H7 (cell line): Measurements from ENCODE around the gene DLX3. TPM values are rescaled to one million over a fixed set of nuclear protein-coding genes. Genes with fewer than 3 reads are reported as not detected.

Experiments
- DNase-seq: peaks from one replicate; pipeline ENCODE4 v3.0.0; 2012
- H3K27me3 ChIP-seq: 2 replicates; pipeline ENCODE4 v1.6.0; 2011; ENCODE audit warnings: mild to moderate bottlenecking, low read length; ENCODE audit not compliant: control insufficient read depth, insufficient read depth
- H3K36me3 ChIP-seq: replicated peaks from 2 replicates; pipeline ENCODE4 v1.5.1; 2011; ENCODE audit warnings: low read length; ENCODE audit not compliant: control insufficient read depth, insufficient read depth
- H3K4me3 ChIP-seq: 2 replicates; pipeline ENCODE4 v1.5.1; 2011; ENCODE audit warnings: low read depth, mild to moderate bottlenecking, control low read depth, low read length, moderate library complexity; ENCODE audit not compliant: insufficient read depth
- total RNA-seq: library from RNA; depleted of rRNA; stranded (reverse); fragments of >200 nt; shearing (Covaris generic); gene quantifications from 2 replicates; pipeline ENCODE4 v1.2.3, GENCODE V29; 2014

The DLX3 gene
- total RNA-seq, 1 experiment from 2014 or later: not detected

DNA sequence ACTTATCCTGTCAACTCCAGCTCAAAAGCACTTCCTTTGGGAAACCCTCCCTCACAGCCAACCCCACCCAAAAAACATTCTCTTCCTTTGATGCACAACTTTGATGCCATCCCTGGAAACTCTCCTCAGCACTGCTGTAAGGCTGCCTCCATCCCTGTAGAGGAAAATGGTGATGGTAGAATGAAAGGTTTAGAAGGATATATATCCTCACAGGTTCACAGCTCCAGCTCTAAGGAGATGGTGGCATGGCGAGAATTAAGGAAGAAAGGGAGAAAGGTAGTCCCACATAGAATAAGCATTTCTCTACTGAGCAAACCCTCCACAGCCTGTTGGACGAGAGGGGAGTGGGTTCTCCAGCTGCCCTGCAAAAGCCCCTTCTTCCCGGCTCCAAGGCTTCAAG is 28.3 kb downstream of the DLX3 start:
- Histone ChIP-seq H3K36me3 (no peaks in the 10 kb centered on the region), H3K27me3 (peaks cover 96% of the 10 kb centered on the region), H3K4me3 (no peak overlapping the region)
- no peak for DNase-seq

DNA sequence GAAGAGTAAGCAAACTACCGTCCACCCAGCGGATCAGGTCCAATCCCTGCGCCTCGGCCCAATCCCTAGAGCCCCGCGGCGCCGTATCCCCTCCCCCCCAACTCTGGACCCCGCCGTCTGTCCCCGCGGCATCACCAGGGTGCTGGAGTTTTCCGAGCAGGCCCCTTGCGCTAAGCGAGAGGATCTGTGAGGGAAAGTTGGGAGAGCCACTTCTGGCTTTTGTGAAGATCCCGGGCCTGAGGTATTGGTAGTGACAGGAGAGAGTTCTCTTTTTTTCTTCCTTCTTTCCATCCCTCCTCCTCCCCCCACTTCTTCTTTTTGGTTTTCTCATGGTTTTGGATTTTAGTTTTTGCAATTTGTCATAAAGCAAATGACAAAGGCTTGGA is 29.5 kb downstream of the DLX3 start:
- peak; percentile 76 for DNase-seq
- Histone ChIP-seq H3K27me3 (peaks cover 90% of the 10 kb centered on the region), H3K4me3 (peak overlapping the region; percentile 22; the same call in 1 of the 2 replicates), H3K36me3 (no peaks in the 10 kb centered on the region)

DNA sequence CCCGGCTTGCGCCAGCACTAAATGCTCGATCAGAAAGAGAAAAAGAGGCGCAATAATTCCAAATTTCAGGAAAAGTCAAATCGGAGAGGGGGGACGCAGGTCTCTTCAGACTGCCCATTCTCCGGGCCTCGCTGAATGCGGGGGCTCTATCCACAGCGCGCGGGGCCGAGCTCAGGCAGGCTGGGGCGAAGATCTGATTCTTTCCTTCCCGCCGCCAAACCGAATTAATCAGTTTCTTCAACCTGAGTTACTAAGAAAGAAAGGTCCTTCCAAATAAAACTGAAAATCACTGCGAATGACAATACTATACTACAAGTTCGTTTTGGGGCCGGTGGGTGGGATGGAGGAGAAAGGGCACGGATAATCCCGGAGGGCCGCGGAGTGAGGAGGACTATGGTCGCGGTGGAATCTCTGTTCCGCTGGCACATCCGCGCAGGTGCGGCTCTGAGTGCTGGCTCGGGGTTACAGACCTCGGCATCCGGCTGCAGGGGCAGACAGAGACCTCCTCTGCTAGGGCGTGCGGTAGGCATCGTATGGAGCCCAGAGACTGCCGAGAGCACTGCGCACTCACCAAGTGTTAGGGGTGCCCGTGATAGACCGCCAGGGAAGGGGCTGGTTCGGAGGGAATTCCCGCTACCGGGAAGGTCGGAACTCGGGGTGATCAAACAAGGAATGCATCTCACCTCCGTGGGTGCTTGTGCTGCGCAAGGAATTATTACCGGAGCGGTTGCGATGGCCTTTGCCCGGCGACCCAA is 30.1 kb downstream of the DLX3 start:
- DNase-seq: peak; percentile 83
- H3K36me3 ChIP-seq: no peaks in the 10 kb centered on the region
- H3K4me3 ChIP-seq: peak overlapping the region; percentile 22; the same call in 1 of the 2 replicates

DNA sequence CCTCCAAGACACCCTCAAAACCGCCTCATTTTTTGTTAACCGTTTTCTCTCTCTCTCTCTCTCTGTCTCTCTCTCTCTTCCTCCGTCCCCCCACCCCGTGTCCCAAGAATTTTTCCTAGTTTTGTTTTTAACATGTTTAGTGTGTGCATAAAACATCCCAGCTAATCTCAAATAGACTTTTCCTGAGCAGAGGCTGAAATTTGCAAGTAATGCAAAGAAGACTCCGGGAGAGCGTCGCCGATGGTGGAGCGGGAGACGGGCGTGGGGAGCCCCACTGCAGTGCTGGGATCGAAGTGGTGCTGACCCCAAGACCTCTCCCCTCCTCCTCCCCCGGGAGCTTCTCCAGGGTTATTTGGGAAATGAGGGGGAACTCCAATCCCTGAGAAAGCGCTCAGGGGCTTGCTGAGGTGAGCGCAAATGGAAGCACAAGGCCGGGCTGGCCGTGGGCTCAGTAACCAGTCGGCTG is 30.7 kb downstream of the DLX3 start:
- Histone ChIP-seq H3K36me3 (no peaks in the 10 kb centered on the region), H3K27me3 (peaks cover 78% of the 10 kb centered on the region), H3K4me3 (peak overlapping the region; percentile 18; the same call in 1 of the 2 replicates)
- DNase-seq: peak; percentile 82

More for the DNA sequence above, 30.1 kb downstream of the DLX3 start:
- H3K27me3 ChIP-seq: peaks cover 84% of the 10 kb centered on the region

DNA sequence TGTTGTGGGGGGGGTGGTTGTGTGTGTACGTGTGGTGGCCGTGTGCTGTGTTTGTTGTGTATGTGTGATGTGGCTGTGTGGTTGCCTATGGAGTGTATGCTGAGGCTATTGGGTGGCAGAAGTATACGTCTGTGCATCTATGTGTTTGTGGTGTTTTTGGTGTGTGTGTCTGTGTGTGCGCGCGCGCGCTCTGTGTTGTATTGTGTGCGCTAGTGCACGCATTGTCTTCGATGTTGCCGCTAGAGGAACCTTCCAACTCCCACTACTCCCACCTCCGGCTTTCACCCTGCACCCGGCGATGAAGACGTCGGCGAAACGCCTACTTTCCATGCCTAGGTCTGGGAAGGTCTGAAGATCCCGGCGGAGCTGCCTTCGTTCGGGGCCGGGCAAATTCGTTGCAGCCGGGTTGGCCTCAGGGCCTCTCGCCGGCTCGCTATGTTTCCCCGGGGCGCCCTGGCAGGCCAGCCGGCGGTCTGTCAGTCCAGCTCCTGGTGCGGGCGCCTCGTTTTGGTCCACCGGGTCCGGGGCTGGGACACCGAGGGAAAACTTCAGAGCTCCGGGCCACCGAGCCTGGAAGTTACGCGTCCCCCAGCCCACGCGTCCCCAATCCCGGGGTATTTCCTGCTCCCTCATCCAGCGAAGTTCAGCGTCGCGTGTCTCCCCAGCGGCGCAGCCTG is 31.3 kb downstream of the DLX3 start:
- peak overlapping the region; percentile 18 for H3K4me3 ChIP-seq
- no peaks in the 10 kb centered on the region for H3K36me3 ChIP-seq
- DNase-seq: peak; percentile 78
- peaks cover 73% of the 10 kb centered on the region for H3K27me3 ChIP-seq

DNA sequence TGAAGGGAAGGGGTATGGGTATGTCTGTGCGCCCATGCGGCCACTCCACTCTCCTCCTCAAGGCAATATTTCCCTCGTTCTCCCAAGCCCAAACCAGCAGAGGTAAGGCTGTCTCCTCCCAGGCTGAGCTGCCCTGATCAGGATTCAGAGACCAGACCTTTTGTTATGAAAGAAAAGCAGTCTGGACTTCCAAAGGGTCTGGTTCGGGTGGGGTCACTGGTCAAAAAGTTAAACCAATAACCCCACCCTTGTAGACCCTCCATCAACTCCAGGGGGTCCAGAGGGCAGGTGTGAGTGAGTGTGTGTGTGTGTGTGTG is 31.8 kb downstream of the DLX3 start:
- H3K4me3 ChIP-seq: no peak overlapping the region
- peak; percentile 76 for DNase-seq
- no peaks in the 10 kb centered on the region for H3K36me3 ChIP-seq
- peaks cover 68% of the 10 kb centered on the region for H3K27me3 ChIP-seq

DNA sequence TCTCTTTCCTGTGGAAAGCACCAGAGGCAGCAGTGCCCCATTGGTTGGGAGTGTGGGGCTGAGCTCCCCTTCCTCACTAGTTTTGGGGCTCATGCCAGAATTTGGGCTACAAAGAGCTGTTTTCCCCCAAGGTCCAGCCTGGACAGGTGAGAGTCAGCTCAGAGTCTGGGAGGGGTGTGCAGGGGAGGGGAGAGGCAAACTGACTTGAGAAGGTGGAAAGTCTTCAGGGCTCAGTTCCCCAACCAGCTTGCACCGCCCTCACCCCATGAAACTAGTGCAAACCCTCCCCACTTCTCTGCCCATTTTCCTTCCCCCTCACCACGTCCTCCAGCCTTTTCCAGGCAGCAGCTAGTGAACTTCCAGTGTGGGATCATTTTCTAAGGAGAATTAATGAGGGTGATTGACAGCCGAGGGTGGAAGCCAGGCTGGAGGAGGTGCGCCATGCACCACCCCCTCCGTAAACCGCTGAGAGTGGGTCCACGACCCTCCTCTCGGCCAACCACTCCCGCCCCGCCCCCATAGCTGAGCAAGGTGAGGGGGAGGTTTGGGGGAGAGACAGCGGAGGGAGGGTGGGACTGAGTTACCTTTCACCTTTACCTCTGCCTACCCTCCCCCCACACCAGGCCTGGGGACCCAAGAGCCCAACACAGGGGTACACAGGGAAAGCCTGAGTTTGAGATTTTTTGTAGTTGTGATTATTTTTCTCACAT is 32.3 kb downstream of the DLX3 start:
- H3K27me3 ChIP-seq: peaks cover 63% of the 10 kb centered on the region
- DNase-seq: peak; percentile 77
- H3K36me3 ChIP-seq: no peaks in the 10 kb centered on the region
- H3K4me3 ChIP-seq: peak overlapping the region; percentile 6; the same call in 1 of the 2 replicates

DNA sequence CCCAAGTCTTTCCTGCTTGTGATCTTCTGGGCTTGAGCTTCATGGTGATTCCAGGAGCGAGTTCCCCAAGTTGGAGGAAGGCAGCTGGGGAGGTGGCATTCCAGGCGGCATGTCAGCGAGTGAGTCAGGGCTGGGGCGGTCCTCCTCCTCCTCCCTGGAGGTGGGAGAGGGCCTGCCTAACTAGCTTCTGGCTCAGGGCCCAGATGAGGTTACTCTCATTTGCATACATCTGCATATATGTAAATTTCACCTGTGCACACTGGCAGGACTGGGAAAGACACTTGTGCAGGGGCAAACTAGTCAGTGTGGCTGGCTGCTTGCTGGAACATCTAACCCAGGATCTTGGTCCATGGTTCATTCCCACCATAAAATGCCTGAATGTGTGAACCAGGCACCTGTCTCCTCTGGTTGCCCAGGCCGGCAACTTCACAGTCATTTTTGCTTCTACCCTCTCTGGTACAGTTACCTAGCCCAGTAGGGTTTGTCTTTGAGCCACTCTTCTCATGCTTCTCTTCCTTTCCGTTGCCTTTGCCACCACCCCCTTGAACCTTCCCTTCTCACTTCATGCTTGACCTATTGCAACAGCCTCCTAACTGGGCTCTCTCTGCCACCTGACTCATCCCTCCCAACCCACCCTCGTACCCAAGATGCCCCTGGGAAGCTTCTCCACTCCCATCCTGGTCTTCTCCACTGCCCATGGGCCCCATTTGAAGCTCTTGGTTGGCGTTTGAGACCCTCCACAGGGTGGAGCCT is 35.7 kb downstream of the DLX3 start:
- H3K4me3 ChIP-seq: no peak overlapping the region
- peaks cover 33% of the 10 kb centered on the region for H3K27me3 ChIP-seq
- DNase-seq: peak; percentile 58
- no peaks in the 10 kb centered on the region for H3K36me3 ChIP-seq

DNA sequence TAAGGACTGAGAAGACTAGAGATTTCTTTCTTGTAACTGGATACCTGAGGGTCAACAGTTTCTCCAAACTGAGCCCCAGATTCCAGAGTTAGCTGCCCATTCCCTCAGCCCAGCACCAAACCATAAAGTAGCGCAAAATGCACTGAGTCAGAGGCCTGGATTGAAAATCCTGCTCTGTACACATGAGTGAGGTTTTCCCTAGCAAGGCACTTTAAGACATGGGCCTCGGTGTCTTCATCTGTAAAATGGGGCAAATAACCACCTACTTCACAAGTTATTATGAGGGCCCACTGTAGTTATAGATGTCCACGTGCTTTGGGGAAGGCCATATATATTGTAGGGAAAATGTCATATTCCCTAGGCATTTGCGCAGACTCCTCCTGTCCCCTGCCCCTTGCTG is 36.3 kb downstream of the DLX3 start:
- Histone ChIP-seq H3K27me3 (peaks cover 27% of the 10 kb centered on the region), H3K36me3 (no peaks in the 10 kb centered on the region), H3K4me3 (no peak overlapping the region)
- DNase-seq: no peak

DNA sequence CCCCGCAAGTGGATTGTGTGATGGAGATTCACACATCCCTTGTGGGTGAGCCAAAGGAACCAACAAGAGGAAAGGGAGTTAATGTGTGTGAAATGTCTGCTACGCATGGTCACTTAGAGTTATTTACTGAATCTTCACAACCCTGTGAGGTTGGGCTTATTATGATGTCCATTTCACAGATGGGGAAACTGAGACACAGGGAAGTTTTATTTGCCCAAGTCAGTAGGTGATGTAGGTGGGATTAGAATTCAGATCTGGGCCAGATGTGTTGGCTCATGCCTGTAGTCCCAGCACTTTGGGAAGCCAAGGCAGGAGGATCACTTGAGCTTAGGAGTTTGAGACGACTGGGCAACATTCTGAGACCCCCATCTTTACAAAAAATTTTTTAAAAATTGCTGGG is 37.7 kb downstream of the DLX3 start:
- peaks cover 13% of the 10 kb centered on the region for H3K27me3 ChIP-seq
- DNase-seq: no peak
- no peak overlapping the region for H3K4me3 ChIP-seq
- H3K36me3 ChIP-seq: no peaks in the 10 kb centered on the region

DNA sequence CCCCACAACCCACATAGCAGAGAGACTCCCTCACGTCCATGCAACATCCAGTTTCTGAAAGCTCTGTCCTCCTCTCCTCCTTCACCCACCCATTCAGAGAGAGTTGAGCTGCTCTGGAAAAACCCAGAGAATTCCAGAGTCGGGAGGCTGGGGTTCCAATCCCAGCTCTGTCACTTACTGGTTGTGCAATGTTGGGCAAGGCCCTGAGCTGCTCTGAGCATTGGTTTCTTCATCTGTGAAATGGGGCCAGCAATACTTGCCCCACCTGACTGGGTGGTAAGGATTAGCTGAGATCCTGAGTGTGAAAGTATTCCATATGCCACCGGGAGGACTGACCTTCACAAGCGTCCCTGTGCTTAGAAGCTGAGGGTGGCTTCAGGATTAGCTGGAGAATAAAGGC is 38.2 kb downstream of the DLX3 start:
- no peaks in the 10 kb centered on the region for H3K36me3 ChIP-seq
- no peak for DNase-seq
- no peak overlapping the region for H3K4me3 ChIP-seq
- H3K27me3 ChIP-seq: peaks cover 10% of the 10 kb centered on the region; the same call in 1 of the 2 replicates

DNA sequence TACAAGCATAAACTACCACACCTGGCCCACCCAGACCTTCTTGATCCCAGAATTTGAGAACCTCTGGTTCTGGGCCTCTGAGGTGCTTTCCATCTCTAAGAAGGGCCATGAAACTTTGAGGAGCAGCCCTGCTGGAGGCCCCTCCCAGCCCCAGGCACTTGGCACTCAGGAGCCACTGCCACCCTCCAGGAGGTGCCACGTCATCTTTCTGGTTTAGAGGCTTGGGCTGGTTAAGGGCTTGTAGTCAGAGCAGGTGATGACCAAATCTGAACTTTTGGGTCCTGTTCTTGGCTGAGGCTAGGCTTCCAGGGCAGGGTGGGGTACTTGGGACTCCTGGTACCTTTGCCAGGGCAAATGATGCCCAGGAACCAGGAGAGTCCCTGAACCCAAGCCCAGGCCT is 39.9 kb downstream of the DLX3 start:
- no peak for DNase-seq
- Histone ChIP-seq H3K36me3 (no peaks in the 10 kb centered on the region), H3K4me3 (no peak overlapping the region), H3K27me3 (peaks cover 4% of the 10 kb centered on the region; the same call in 1 of the 2 replicates)

DNA sequence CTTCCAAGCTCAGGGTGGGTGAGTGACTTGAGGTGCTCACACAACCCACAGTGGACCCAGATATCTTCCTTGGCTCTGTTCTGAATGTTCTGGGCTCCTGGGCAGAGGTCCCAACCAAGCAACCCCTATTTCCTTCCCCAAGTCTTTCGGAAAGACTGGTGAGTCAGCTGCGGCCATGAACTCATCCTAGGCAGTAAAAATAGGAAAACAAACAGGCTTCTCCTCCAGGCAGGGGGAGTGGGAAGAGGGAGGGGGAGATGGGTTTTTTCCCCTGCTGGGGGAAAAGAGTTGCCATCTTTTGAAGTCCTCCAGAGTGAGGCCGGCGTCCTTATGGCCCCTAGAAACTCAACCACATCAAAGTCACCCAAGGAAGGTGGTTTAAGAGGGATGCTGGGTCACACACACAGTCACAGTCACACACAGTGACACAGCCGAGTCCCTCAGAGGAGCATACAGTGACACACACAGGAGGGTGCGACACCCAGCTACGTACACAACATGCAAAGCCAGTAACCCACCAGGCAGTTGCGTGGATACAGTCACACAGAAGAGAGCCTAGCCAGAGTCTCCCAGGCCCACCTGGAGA is 42.0 kb downstream of the DLX3 start:
- Histone ChIP-seq H3K36me3 (no peaks in the 10 kb centered on the region), H3K4me3 (no peak overlapping the region), H3K27me3 (peaks cover 4% of the 10 kb centered on the region; the same call in 1 of the 2 replicates)
- peak; percentile 49 for DNase-seq
